NCI-H524 treated with DMSO at 0.1 percent for 48 hours (cell line): Measurements from ENCODE around the gene MAPKAP1.

Experiments used
- DNase-seq: peaks from one replicate; lab custom pipeline; 2025; lab: John Stamatoyannopoulos, UW

Gene MAPKAP1

DNA sequence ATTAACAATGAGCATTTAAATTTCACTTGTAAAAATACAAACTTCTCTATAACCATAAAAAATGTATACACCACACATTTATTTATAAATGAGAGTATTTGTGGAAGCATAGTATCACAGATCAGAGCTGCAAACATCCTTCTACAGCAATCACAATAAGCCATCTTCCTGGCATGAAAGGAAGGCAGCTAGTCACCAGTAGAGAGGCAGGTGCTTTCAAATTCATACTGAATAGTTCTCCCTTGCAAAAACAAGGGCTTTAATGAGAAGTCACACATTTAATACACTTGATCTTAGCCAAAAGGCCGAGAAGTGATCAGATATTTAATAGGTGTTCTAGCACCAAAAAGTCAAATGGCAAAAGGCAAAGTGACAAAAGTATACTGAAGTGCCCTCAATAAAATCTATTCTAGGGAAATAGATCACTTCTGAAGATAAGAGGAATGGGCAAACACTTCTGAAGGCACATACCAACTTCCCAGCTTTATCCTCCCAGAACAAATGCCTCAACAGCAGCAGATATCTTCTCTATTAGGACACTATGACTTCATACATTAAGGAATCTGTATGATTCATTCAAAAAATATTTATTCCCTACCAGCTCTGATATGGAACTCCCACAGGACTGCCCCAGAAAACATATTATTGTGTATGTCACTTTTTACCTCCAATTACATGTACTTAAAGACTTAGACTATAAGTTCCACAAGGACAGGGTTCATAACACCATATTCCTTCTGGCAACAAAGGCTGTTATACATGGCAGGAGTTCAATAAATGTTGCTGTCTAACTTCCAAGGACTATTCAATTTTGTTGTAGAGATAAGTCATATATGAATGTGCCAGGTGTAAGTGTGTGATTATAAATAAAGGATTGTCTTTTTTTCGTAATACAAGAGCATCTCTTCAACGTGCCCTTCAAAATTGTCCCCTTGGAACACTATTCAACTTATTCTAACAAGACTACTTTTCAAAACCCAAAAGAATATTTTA, 31.7 kb downstream of the MAPKAP1 start:
- DNase-seq, result no peak

DNA sequence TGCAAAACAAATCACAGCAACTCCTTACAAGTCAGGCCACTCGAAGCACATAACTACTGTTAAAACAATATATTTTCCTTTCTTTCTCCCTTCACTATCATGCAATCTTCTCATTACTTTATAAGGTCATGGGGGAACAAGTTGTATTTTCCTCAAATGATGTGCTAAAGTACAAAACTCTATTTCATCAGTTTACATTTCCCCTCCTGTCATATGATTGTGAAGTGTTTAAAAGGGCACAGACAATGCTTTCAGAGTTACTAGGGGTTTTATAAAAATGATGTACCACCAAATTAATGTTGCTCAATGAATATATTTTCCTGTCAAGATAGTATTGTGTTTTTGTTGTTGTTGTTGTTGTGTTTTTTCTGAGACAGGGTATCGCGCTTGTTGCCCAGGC, 34.1 kb downstream of the MAPKAP1 start:
- no peak for DNase-seq

DNA sequence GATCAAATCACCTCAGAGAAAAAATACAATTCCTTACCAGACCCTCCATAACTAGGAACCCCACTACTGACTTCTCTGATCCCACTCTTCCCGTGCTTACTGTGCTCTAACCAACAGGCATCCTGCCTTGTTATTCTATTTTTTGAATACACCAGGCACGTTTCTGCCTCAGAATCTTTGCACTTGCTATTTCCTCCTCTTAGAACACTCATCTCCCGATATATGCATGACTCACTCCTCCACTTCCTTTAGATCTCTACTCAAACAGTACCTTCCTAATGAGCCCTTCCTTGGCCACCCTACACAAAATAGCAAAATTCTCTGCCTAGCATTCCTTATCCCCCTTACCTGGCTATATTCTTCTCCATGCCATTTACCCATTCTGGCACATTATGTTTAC, 43.9 kb downstream of the MAPKAP1 start:
- DNase-seq, result no peak

DNA sequence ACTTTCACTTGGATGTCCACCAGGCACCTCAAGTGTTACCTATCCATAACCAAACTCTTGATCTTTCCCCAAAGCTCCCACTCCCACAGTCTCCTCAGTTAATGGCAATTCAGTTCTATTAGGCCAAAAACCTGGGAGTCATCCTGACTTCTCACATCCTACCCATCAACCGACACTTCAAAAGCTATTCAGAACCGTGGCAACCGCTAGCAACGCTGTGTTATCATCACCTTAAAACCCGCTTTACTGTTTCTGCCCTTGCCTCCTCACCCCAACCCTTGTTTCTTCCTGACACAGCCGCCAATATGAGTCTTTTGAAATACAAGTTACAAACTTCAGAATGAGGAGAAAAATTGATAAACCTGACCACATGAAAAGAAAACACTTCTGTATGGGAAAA, 46.5 kb downstream of the MAPKAP1 start:
- no peak for DNase-seq

DNA sequence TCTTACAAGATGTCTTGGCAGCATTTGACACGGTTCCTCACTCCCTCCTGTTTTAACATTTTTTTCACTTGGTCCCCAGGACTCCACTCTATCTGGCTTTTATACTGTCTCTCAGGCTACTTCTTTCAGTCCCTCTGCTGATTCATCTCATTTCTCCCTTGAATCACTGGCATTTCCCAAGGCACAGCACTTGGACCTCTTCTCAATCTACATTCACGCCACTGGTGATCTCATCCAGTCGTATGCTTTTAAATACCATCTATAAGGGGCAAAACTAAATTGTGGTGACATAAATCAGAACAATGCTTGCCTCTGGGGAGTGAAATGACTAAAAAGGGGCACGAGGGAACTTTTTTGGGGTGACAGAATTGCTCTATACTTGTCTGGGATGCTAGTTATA, 47.1 kb downstream of the MAPKAP1 start:
- no peak for DNase-seq

DNA sequence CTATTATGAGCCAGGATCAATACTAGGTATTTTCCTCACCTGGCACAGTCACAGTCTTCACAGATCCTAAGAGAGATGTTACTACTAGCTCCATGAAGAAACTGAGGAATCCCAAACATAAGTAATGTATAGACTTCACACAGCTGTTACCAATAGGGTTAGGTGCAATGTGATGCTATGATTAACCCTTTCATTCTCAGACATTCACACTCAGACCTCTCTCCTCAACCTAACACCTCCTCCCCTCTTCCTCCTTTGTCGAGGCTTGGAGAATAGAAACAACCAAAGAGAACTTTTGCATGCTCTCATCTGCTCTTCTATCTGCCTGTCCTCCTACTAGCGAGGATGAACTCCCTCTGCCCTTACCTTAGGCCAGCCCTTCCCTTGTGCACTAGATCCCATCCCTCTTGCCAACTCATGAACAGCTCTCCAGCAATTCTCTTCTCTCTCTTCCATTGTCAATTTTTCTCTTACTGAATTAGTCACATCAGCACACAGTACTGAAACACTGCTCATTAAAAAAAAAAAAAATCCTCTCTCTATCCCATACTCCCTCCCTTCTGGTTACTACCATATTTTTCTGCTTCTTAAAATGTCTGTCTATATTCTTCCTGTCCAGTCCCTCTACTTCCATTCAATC, 47.7 kb downstream of the MAPKAP1 start:
- DNase-seq, result no peak

DNA sequence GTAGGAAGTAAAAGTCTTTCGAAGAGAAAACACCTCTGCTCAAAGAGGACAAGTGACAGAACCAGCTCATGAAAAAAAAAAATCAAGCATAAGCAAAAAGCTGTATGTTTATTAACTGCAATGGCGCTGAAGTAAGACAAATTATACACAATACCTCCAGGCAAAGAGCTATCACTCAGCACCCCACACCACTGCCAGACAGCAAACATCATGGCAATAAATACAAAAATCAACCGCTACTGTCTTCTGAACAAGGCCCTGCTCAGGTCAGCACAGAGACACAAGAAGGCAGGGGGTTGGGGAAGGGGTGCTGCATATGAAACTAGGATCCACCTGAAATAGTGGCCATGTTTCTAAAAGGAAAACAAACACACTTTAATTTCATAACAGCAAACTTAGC, 50.4 kb downstream of the MAPKAP1 start:
- no peak for DNase-seq

DNA sequence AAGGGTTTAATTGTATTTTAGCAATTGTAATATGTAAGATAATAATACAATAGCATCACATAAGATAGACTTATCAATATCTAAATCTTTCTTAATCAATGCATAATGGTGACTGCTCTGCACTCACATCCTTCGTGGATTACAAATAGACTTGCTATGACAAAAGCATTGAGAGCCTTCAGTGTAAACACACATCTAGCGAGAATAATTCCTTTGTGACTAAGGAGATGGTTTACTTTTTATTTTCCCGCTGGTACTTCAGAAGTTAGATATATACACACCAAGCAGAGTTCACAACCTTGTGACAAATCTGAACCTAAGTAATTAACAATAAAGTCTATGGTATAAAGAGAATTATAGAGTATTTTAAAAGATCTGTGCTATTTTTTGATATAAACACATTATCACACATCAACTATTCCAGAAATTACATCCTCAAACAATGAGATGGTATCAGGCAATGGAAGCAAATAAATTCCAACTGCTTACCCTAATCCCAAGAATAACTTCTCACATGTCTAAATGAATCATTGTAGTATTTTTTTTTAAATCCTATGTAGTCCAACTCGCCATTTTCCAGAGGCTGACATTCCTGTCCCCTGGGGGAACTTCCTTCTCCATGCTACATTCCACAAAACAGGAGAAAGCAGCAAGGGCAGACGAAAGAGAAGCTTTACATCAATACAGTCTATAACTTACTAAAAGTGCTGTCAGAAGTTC, 51.2 kb downstream of the MAPKAP1 start:
- no peak for DNase-seq

DNA sequence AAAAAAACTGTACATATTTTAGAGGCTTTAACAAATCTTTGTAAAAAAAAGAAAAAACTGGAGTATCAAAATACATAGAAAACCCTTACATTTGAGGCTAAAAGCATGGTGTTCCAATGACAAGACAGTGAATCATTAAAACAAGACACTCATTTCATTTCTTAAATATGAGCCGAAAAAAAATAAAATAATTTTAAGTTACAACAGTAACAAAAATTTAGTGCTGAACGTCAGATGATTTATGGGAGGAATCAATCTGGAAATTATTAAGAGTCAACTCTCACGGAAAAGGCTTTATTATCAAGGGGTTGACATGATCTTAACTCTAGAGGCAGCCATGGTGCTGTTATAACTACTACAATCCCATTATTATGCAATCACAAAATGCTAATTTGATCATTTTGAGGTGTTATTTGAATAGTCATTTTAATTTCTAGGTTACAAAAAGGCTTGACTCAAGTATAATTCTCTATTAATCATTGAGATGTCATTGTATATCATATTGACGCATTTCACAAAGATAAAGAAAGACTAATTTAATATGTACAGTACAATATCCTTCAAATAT, 51.9 kb downstream of the MAPKAP1 start:
- DNase-seq, result no peak

DNA sequence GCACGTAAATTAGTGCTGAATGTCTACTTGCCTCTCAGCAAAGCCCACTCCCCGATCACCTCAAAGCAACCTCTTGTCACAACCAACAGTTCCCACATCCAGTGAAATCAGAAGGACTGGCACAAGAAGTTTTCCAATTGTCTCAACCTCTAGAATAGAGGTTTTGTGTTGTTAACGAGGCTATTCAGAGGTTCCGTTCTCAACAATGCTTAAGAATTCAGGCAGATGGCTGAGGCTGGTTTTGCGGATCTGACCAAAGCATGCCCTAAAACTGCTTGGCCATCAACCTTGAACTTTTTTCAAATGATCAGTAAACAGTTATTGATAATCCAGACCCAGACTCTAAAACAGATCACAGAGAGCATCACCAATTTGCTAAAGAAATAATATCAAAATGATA, 52.9 kb downstream of the MAPKAP1 start:
- DNase-seq, result no peak

DNA sequence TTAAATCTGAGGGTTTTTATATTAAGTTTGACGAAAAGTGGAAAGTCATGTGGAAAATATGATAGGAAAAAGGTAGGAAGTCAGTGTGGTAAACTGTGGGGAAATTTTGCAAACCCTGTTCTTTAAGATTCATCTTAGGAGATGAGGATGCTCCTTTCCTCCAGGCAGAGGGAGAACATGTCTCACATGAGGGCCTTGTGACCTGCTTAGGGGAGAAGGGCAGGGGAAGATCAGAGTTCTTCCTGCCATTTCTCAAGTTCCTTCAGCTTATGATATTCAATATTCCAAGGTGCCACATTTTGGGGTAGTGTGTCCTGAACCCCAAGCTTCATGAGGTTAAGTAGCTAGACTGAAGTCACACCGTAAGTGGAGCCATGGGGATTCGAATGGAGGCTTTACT, 53.7 kb downstream of the MAPKAP1 start:
- DNase-seq, result no peak

DNA sequence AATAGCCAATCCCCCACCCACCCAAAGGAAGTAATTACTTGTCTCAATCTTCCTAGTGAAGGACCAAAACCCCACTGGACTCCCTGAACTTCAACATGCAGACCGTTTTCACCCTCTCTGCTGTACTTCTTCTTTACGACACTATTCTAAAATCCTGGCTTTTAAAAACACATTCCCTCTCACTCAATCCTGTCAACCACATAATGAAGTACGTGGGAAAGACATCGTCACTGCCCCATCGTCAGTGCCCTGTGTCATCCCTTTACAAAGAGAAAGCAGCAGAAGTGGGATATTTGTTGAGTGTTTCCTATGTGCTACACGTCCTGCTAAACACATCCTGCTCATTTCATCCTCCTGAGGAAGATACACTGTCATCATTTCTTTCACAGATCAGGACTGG, 54.2 kb downstream of the MAPKAP1 start:
- DNase-seq, result no peak

DNA sequence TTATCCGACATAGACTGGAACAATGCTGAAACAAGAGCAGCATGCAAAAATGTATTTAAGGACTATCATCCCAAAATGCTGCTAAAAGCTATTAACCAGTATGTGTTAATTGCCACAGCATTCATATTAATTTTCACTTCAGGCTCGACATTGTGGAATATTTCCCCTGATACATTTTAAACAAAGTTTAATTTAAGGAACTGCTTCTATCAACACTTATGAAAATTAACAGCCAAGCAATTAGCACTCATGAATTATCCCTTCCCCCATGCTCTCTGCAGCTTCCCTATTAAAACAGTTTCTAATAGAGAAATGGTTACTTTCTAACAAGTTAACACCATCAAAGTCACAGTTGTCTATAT, 54.8 kb downstream of the MAPKAP1 start:
- DNase-seq, result no peak

DNA sequence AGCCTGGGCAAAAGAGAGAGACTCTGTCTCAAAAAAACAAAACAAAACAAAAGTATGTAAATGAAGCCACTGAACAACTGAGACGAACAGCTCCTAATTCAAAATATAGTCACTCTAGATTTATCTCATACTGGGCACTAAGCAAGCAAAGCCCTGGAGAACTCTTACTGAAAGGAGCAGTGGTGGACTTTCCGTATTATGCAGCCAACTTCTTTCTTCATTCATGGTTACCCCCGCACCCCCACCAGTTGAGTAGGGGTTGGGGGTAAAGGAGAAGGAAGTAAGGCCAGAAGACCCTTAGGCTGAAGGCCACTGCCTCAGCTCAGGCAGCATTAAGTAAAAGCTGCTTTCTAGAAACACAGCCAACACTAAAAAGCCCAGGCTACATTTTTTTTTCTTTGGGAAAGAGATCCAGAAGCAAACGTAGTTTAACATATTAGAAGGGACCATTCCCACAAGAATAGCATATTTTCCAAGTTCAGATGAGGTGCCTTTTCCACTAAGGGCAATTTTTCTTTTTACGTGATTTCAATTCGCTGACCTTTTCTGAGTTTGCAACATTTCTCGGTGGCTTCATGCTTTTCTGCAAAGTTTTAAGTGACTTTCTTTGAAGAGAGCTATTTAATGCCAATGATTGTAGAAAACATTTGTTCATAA, 55.3 kb downstream of the MAPKAP1 start:
- no peak for DNase-seq

DNA sequence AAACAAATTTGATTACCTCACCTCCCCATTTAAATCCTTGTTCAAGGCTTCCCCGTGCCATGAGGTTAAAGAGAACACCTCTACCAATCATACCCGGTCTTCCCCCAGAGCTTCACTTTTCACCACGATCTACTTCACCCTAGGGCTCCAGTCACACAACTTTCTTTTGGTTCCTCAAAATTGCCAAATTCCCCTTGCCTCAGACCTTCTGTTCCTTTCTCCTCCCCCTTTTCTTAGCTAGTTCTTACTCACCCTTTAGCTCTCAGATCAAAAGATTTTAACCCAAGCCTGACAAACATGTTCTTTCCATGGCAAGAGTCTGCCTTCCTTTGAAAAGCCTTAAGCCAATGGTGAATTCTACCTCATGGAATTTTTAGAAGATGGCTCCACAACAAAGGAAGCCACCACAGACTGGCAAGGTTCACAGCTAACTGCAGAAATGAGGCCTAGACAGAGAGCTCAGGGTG, 56.7 kb downstream of the MAPKAP1 start:
- DNase-seq, result no peak

DNA sequence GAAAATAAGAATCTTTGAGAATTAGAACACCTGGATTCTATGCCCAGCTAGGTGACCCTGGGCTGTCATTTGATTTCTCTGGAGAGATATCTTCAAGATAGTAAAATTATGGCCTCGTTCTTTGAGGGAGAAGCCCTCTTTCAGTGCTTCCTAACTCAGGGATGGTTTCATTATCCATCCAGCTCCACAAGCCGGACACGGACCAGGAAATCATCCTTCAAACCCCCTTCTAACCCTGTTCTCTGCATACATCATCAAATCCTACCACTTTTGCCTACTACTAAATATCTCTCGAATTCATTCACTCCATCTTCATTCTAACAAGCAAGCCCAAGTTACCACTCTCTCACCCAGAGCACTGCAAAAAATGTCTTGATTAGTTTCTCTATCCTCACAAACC, 57.2 kb downstream of the MAPKAP1 start:
- no peak for DNase-seq

DNA sequence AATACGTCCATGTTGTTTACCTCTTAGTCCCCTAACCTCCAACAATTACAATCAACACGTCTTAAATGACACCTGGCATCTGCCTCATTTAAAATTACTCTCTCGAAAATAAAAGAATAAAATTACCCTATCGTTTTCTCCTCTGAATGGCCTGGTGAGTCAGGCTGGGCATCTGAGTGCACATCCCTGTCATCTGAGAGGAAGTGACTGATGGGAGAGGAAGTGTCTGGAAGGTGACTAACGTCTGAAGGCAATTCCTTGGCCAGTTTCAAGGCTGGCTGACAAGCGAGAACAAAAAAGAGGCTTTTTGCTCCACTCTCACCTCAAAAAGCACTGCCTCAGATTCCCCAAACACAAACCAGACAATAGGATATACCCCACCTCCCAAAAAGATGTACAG, 57.7 kb downstream of the MAPKAP1 start:
- no peak for DNase-seq

DNA sequence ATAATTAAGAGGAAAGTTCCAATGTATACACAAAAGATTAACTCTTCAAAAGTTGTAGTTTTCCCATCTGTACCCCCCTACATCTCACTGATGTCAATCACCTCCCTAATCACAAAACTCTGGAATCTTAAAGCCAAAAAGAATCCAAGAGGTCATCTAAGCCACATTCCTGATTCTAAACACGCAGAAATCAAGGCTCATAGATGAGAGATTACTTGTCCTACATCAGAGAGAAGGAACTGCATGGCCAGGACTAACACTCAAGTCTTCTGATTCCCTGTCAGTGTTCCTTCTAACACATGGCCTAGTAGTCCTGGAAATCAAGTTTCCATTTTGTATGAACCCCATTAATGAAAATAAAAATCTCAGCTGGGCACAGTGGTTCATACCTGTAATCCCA, 58.7 kb downstream of the MAPKAP1 start:
- DNase-seq, result no peak

DNA sequence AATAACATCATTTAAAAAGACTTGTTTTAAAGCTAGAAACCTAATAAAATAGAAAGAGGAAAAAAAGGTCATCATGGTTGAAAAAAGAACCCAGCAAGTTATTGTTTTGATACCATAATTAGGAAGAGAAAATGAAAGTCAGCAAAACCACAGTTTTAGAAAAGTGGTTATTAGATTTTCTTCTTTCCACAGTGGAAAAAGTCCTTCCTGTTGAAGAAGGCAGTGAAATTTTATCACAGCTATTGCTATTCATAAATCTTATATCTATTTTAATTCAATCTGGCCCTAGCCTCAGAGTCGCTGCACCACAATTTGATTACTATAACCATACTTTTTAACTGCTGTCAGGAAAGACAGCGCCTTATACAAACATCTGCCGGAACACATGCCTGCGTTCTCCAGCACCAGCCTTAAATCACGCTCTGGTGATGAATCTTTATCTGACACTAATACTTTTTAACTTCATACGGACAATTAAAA, 60.3 kb downstream of the MAPKAP1 start:
- DNase-seq, result no peak

DNA sequence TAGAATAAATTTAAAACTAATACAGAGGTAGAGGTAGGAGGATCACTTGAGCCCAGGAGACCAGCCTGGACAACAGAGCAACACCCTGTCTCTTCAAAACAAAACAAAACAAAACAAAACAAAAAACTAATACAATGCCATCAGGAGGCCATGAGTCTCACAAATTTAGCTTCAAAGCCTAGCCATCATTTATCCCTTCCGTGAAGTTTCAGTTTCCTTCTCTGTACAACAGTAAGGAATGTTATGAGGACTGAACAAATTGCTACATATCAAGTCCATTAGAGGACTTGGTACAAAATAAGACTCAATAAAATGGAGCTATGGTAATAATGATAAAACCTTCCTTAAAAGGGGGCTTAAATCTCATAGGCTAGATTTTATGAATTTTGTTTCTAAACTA, 60.8 kb downstream of the MAPKAP1 start:
- DNase-seq, result no peak

DNA sequence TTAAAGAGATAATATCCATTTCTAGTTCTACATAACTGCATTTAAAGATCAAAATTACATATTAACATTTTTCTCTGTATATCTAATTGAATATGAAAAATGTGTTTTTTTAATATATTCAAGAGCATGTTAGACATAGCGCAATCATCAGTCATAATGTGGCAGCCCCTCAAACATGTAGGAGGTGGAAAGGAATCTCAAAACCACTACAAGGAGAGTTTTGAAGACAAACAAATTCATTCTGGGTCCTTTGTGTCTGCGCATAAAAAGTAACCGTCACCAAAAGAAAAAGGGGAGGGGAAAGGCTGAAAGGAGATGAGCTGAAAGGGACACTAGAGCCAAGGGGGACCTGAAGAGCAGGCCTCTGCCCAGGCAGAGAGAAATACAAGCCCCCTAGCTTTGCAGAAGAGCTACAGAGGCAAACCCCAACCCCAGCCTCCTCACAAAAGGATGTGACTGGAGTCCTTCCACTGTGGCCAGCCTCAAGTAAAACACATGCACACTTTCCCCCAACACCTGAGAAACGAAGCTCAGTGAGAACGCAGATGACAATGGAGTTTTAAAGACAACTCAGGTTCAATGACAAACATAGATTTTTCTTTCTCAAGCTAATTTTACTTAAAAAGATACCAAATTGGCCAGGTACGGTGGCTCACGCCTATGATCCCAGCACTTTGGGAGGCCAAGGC, 62.0 kb downstream of the MAPKAP1 start:
- DNase-seq, result no peak
